ENCODE measurements around the gene KDM1A.

The KDM1A gene

GRCh38 chr1:23013657-23014056 lies 5.6 kb upstream of the KDM1A start:
- no peak for DNase-seq (ENCODE audit: low spot score)

- DNase-seq (ENCODE audit: low spot score) = no peak
These were observed 591 bp upstream of the KDM1A start for GRCh38 chr1:23018661-23019093.

GRCh38 chr1:23019863-23020625 lies 776 bp downstream of the KDM1A start:
- no peak for DNase-seq (ENCODE audit: low spot score)

- DNase-seq (ENCODE audit: low spot score) = no peak
These were observed 1.6 kb downstream of the KDM1A start for GRCh38 chr1:23020706-23021405.

GRCh38 chr1:23021834-23022233 lies 2.6 kb downstream of the KDM1A start:
- DNase-seq (ENCODE audit: low spot score) = no peak

- no peak for DNase-seq (ENCODE audit: low spot score)
These were observed 4.0 kb downstream of the KDM1A start for GRCh38 chr1:23023174-23023845.

- DNase-seq (ENCODE audit: low spot score) = no peak
These were observed 7.3 kb downstream of the KDM1A start for GRCh38 chr1:23026568-23026967.

- DNase-seq (ENCODE audit: low spot score) = no peak
These were observed 8.2 kb downstream of the KDM1A start for GRCh38 chr1:23027352-23027907.

- no peak for DNase-seq (ENCODE audit: low spot score)
These were observed 10.1 kb downstream of the KDM1A start for GRCh38 chr1:23029337-23029736.

GRCh38 chr1:23035823-23036452 lies 16.7 kb downstream of the KDM1A start:
- DNase-seq (ENCODE audit: low spot score) = no peak

- no peak for DNase-seq (ENCODE audit: low spot score)
These were observed 17.9 kb downstream of the KDM1A start for GRCh38 chr1:23037081-23037740.

GRCh38 chr1:23039308-23039826 lies 20.1 kb downstream of the KDM1A start:
- DNase-seq (ENCODE audit: low spot score) = no peak

GRCh38 chr1:23040509-23040908 lies 21.2 kb downstream of the KDM1A start:
- DNase-seq (ENCODE audit: low spot score) = no peak

GRCh38 chr1:23044035-23044434 lies 24.8 kb downstream of the KDM1A start:
- DNase-seq (ENCODE audit: low spot score) = no peak

- no peak for DNase-seq (ENCODE audit: low spot score)
These were observed 30.9 kb downstream of the KDM1A start for GRCh38 chr1:23050201-23050600.

GRCh38 chr1:23051290-23051909 lies 32.1 kb downstream of the KDM1A start:
- DNase-seq (ENCODE audit: low spot score) = no peak

GRCh38 chr1:23057301-23057700 lies 38.0 kb downstream of the KDM1A start:
- no peak for DNase-seq (ENCODE audit: low spot score)

- DNase-seq (ENCODE audit: low spot score) = no peak
These were observed 43.0 kb downstream of the KDM1A start for GRCh38 chr1:23062271-23062670.

GRCh38 chr1:23065385-23065784 lies 46.1 kb downstream of the KDM1A start:
- DNase-seq (ENCODE audit: low spot score) = no peak

GRCh38 chr1:23066075-23066474 lies 46.8 kb downstream of the KDM1A start:
- no peak for DNase-seq (ENCODE audit: low spot score)

GRCh38 chr1:23069149-23069548 lies 49.9 kb downstream of the KDM1A start:
- no peak for DNase-seq (ENCODE audit: low spot score)
